Endothelial cell of umbilical vein (primary cell): Measurements from ENCODE around the gene GRM5. TPM values are rescaled to one million over a fixed set of nuclear protein-coding genes. Genes with fewer than 3 reads are reported as not detected.
"Not testable (repeated sequence)": the region's sequence is repeated elsewhere in the genome, so short reads cannot be mapped to it uniquely, and the experiment has no call there.

ENCODE experiments used
- BruUV-seq: library from RNA; stranded (reverse); fragments of 400-500 nt; replicated peaks from 2 replicates; lab custom pipeline; 2021; lab: Mats Ljungman, UMichigan
- CTCF ChIA-PET: fragments of 300-600, 350-600 bp; sonication (Branson Sonifier 250); formaldehyde crosslinking; loops from one replicate; lab custom pipeline; 2021; ENCODE audit warnings: antibody characterized with exemption, inconsistent platforms; lab: Charles Lee
- POLR2A ChIA-PET: fragments of 300-600, 350-600 bp; sonication (Branson Sonifier 250); formaldehyde crosslinking; loops from one replicate; lab custom pipeline; 2021; ENCODE audit warnings: antibody characterized with exemption, inconsistent platforms; lab: Charles Lee
- DNase-seq: peaks from one replicate; pipeline ENCODE4 v3.0.0-alpha.2; 2011; ENCODE audit warnings: low read depth, low spot score
- FAIRE-seq: peaks from 2 replicates; lab custom pipeline; 2011; peaks lifted over from hg19 to GRCh38; lab: Jason Lieb, UNC
- H2AFZ ChIP-seq: 2 replicates; pipeline ENCODE4 v1.6.0; 2012; ENCODE audit warnings: low read depth, low read length, control low read depth, inconsistent platforms
- H3K27ac ChIP-seq: 2 replicates; pipeline ENCODE4 v1.5.1; 2011; ENCODE audit warnings: low read depth, mild to moderate bottlenecking, control low read depth, low read length, moderate library complexity; ENCODE audit not compliant: insufficient read depth
- H3K27me3 ChIP-seq, 2 experiments: 2 replicates each; pipeline versions ENCODE4 v1.6.0 to v1.6.1; 2011; ENCODE audit warnings: low read length in 2 of 2, mixed read lengths in 1 of 2; ENCODE audit not compliant: control insufficient read depth in 2 of 2, insufficient read depth in 2 of 2
- H3K36me3 ChIP-seq, 2 experiments: 2 replicates in 1 of 2; 3 replicates in 1 of 2; pipeline ENCODE4 v1.5.1; 2011; ENCODE audit warnings: low read length in 2 of 2, mild to moderate bottlenecking in 1 of 2, moderate library complexity in 1 of 2; ENCODE audit not compliant: control insufficient read depth in 2 of 2, insufficient read depth in 2 of 2; ENCODE audit errors: extremely low read depth in 1 of 2
- H3K4me1 ChIP-seq: 3 replicates; pipeline ENCODE4 v1.5.1; 2011; ENCODE audit warnings: mild to moderate bottlenecking, low read length; ENCODE audit not compliant: control insufficient read depth, insufficient read depth; ENCODE audit errors: extremely low read depth
- H3K4me2 ChIP-seq: 2 replicates; pipeline ENCODE4 v1.6.1; 2011; ENCODE audit warnings: low read length, control low read depth, mixed read lengths; ENCODE audit not compliant: insufficient read depth
- H3K4me3 ChIP-seq, 3 experiments: fragments of 200-600 bp in 1 of 3; sonication (generic), shearing (Covaris generic) in 1 of 3; replicated peaks in 1 of 3; 2 replicates each; pipeline ENCODE4 v1.5.1; 2011 to 2016; ENCODE audit warnings: control low read depth in 3 of 3, low read length in 3 of 3, mild to moderate bottlenecking in 2 of 3, inconsistent platforms in 1 of 3, low read depth in 1 of 3, moderate library complexity in 1 of 3; ENCODE audit not compliant: insufficient read depth in 1 of 3
- H3K79me2 ChIP-seq: 2 replicates; pipeline ENCODE4 v1.6.0; 2012; ENCODE audit warnings: low read length, inconsistent platforms; ENCODE audit not compliant: control insufficient read depth, insufficient read depth
- H3K9ac ChIP-seq: replicated peaks from 2 replicates; pipeline ENCODE3; 2011; ENCODE audit warnings: low read length, control low read depth; ENCODE audit not compliant: insufficient read depth; ENCODE audit errors: extremely low read depth
- H3K9me1 ChIP-seq: replicated peaks from 3 replicates; pipeline ENCODE4 v1.6.0; 2011; ENCODE audit warnings: mild to moderate bottlenecking, low read length; ENCODE audit not compliant: control insufficient read depth, insufficient read depth; ENCODE audit errors: extremely low read depth
- H3K9me3 ChIP-seq: replicated peaks from 2 replicates; pipeline ENCODE4 v1.5.1; 2012; ENCODE audit warnings: low read length, inconsistent platforms; ENCODE audit not compliant: control insufficient read depth, insufficient read depth
- H4K20me1 ChIP-seq: replicated peaks from 2 replicates; pipeline ENCODE3; 2011; ENCODE audit warnings: mild to moderate bottlenecking, low read length; ENCODE audit not compliant: control insufficient read depth, insufficient read depth; ENCODE audit errors: extremely low read depth
- CTCF ChIP-seq, 2 donors: IDR thresholded peaks; 1 replicate in 1 of 2; 2 replicates in 1 of 2; pipeline ENCODE4 v1.5.1; 2011; ENCODE audit warnings: low read length in 2 of 2, mild to moderate bottlenecking in 2 of 2, moderate library complexity in 2 of 2, control low read depth in 1 of 2, inconsistent platforms in 1 of 2, low read depth in 1 of 2; ENCODE audit not compliant: insufficient read depth in 1 of 2; ENCODE audit errors: extremely low read depth in 1 of 2
- EZH2 ChIP-seq: IDR thresholded peaks from 2 replicates; pipeline ENCODE4 v1.6.1; 2012; ENCODE audit warnings: borderline replicate concordance, low read depth, mild to moderate bottlenecking, moderate library complexity, low read length, inconsistent platforms; ENCODE audit not compliant: severe bottlenecking
- FOS ChIP-seq: IDR thresholded peaks from 2 replicates; pipeline ENCODE4 v1.6.1; 2011; ENCODE audit warnings: mild to moderate bottlenecking, low read length, moderate library complexity, borderline replicate concordance; ENCODE audit not compliant: insufficient read depth
- GATA2 ChIP-seq: IDR thresholded peaks from 2 replicates; pipeline ENCODE4 v1.7.0; 2011; ENCODE audit warnings: low read depth, mild to moderate bottlenecking, moderate library complexity, mixed read lengths, low read length; ENCODE audit not compliant: insufficient read length, insufficient read depth
- JUN ChIP-seq: IDR thresholded peaks from 2 replicates; pipeline ENCODE4 v1.6.1; 2011; ENCODE audit warnings: borderline replicate concordance, low read depth; ENCODE audit not compliant: insufficient read length, insufficient read depth
- MAX ChIP-seq: IDR thresholded peaks from 2 replicates; pipeline ENCODE4 v1.6.1; 2011; ENCODE audit not compliant: insufficient read depth, insufficient read length
- MYC ChIP-seq: IDR thresholded peaks from one replicate; pipeline ENCODE4 v1.6.1; 2011; ENCODE audit warnings: mild to moderate bottlenecking, low read depth, low read length
- POLR2A ChIP-seq: IDR thresholded peaks from 2 replicates; pipeline ENCODE4 v1.6.1; 2012; ENCODE audit warnings: low read depth, mild to moderate bottlenecking, control low read depth, low read length
- POLR2AphosphoS5 ChIP-seq: IDR thresholded peaks from 2 replicates; pipeline ENCODE4 v1.6.1; 2012; ENCODE audit warnings: low read depth, mild to moderate bottlenecking, control low read depth, low read length, moderate library complexity; ENCODE audit not compliant: insufficient read depth
- dilution Hi-C: fragments of 300-500 bp; cut with MboI; formaldehyde crosslinking; loops from one replicate; pipeline ENCODE4 v1.15.0; 2019; ENCODE audit warnings: low sequenced_read_pairs; ENCODE audit not compliant: extremely low pct_ligation_motif_present
- intact Hi-C: fragments of 100-400 bp; cut with micrococcal nuclease; formaldehyde crosslinking; loops from one replicate; pipeline ENCODE4 v1.10.0; 2022
- polyA plus RNA-seq, 4 experiments: library from polyadenylated mRNA; depleted of rRNA in 3 of 4; stranded (reverse) in 3 of 4; unstranded in 1 of 4; fragments of >200 nt; gene quantifications; 2 replicates each; pipeline versions ENCODE4 v1.2.1 to v1.2.3, GENCODE V29; 2011 to 2012; ENCODE audit warnings: missing spikeins in 1 of 4
- total RNA-seq: library from RNA; stranded (reverse); gene quantifications from 2 replicates; pipeline ENCODE4 v1.2.3, GENCODE V29; 2021

Gene GRM5
- total and polyA plus RNA-seq, 2 donors (not counting 3 experiments of a cell fraction or from before 2014, with no cell fraction given), result 0.10 to 0.11 TPM

- dilution Hi-C loops, result no loop called here
Measured at GRCh38 chr11:89021339-89021738, 44.4 kb downstream of the GRM5 start.

GRCh38 chr11:89019827-89020547, 45.8 kb downstream of the GRM5 start:
- CTCF ChIA-PET, H3K4me2 ChIP-seq, dilution Hi-C loops, intact Hi-C loops, H3K4me1 ChIP-seq, H3K79me2 ChIP-seq, H4K20me1 ChIP-seq, H3K9me3 ChIP-seq, H3K27me3 ChIP-seq, H3K9ac ChIP-seq, POLR2A ChIA-PET, H3K36me3 ChIP-seq, H3K9me1 ChIP-seq, FAIRE-seq, BruUV-seq, H2AFZ ChIP-seq, H3K27ac ChIP-seq, H3K4me3 ChIP-seq: not testable (repeated sequence)
- DNase-seq, result peak; percentile 60

More at GRCh38 chr11:89021339-89021738, 44.4 kb downstream of the GRM5 start:
- ChIA-PET POLR2A (no interaction called here), CTCF (no interaction called here)
- Histone ChIP-seq H3K27ac (no peak overlapping the region), H3K9ac (no peak overlapping the region), H3K4me1 (no peaks in the 10 kb centered on the region), H3K9me3 (no peaks in the 10 kb centered on the region), H3K4me2 (no peak overlapping the region), H3K79me2 (no peaks in the 10 kb centered on the region), H3K27me3 (no peaks in the 10 kb centered on the region), H2AFZ (no peak overlapping the region), H3K9me1 (no peaks in the 10 kb centered on the region), H3K4me3 (no peak overlapping the region), H3K36me3 (no peaks in the 10 kb centered on the region), H4K20me1 (no peaks in the 10 kb centered on the region)
- FAIRE-seq (no peak), DNase-seq (no peak)
- TF ChIP-seq MAX (no peak), FOS (no peak), EZH2 (no peak), MYC (no peak), POLR2AphosphoS5 (no peak), CTCF (IDR thresholded peaks at IDR 0.05; ENCODE audit: extremely low read depth in 1 of 2, insufficient read depth in 1 of 2, low read depth in 1 of 2, low read length in 2 of 2) (no peak), JUN (no peak), GATA2 (no peak), POLR2A (no peak)
- intact Hi-C loops, result no loop called here
- no TSS peak for BruUV-seq
